T-helper 1 cell treated with Interleukin-12 subunit alpha and Interleukin-12 subunit beta and Interleukin-4 antibody, amounts not matched to agents 30 μg/mL and 1 μg/mL, for 36 hours (primary cell): ENCODE results near the gene MPPE1.
"Not testable (repeated sequence)": the region's sequence is repeated elsewhere in the genome, so short reads cannot be mapped to it uniquely, and the experiment has no call there.

ENCODE experiments used
- H3K27ac Mint-ChIP-seq: one replicate; pipeline ENCODE4 v1.8.0; 2021; ENCODE audit warnings: mild to moderate bottlenecking, mixed read lengths
- H3K27me3 Mint-ChIP-seq: one replicate; pipeline ENCODE4 v1.8.0; 2021; ENCODE audit warnings: low read depth, mixed read lengths
- H3K36me3 Mint-ChIP-seq: one replicate; pipeline ENCODE4 v1.8.0; 2021; ENCODE audit warnings: low read depth, mixed read lengths
- H3K4me1 Mint-ChIP-seq: one replicate; pipeline ENCODE4 v1.8.0; 2021; ENCODE audit warnings: low read depth, mixed read lengths
- H3K4me3 Mint-ChIP-seq: one replicate; pipeline ENCODE4 v1.8.0; 2021; ENCODE audit warnings: mild to moderate bottlenecking, moderate library complexity, mixed read lengths
- H3K9me3 Mint-ChIP-seq: one replicate; pipeline ENCODE4 v1.8.0; 2021; ENCODE audit warnings: mixed read lengths

The MPPE1 gene

DNA sequence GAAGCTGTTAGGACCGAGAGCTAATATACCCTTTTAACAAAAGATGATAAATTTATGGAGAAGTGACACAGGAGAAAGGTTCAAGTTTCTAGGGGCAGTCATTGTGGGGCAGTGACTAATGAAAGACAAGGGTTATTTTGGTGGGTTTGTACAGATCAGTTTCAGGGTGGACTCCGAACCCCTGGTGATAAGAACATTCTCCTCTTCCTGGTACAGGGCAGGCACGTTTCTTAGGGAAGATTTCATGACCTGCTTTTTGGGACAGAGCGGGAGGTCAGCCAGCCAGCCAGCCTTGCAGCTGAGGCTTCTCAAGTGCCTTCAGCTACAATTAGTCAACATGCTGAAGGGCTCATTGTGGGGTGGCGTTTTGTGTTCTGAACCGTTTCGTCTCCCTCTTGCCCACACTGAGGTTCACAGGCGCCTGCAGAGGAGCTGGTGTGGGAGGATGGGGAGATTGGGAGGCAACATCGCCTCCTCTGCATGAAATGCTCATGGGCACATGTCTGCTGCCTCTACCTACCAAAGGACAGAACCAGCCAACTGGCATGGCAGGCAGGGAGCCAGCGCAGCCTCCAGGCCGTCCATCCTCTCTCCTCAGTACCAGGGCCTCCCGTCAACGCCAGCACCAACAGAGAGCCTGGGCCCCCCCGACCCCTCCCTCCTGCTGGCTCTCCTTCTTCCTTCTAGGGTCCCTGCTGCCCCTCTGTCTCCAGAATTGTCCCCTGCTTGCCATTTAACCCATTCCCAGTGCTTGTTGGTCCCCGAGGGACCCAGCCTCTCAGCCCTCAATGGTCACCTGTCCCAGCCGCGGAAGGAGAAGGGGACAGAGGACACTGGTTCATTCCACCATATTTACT, 47.3 kb downstream of the MPPE1 start:
- Mint-ChIP-seq H3K27me3 (no peaks in the 10 kb centered on the region), H3K27ac (peak overlapping the region; percentile 3), H3K36me3 (no peaks in the 10 kb centered on the region), H3K4me1 (no peaks in the 10 kb centered on the region), H3K9me3 (no peaks in the 10 kb centered on the region), H3K4me3 (no peak overlapping the region)

GRCh38 chr18:11859903-11860407, 48.2 kb downstream of the MPPE1 start:
- Mint-ChIP-seq H3K4me1 (no peaks in the 10 kb centered on the region), H3K4me3 (no peak overlapping the region), H3K36me3 (no peaks in the 10 kb centered on the region), H3K9me3 (no peaks in the 10 kb centered on the region), H3K27ac (no peak overlapping the region), H3K27me3 (no peaks in the 10 kb centered on the region)

GRCh38 chr18:11859282-11859830, 48.8 kb downstream of the MPPE1 start:
- H3K36me3 Mint-ChIP-seq, result no peaks in the 10 kb centered on the region
- no peaks in the 10 kb centered on the region for H3K9me3 Mint-ChIP-seq
- H3K4me1 Mint-ChIP-seq, result peaks cover 2% of the 10 kb centered on the region
- no peaks in the 10 kb centered on the region for H3K27me3 Mint-ChIP-seq
- H3K4me3 Mint-ChIP-seq, result no peak overlapping the region
- H3K27ac Mint-ChIP-seq, result no peak overlapping the region

DNA sequence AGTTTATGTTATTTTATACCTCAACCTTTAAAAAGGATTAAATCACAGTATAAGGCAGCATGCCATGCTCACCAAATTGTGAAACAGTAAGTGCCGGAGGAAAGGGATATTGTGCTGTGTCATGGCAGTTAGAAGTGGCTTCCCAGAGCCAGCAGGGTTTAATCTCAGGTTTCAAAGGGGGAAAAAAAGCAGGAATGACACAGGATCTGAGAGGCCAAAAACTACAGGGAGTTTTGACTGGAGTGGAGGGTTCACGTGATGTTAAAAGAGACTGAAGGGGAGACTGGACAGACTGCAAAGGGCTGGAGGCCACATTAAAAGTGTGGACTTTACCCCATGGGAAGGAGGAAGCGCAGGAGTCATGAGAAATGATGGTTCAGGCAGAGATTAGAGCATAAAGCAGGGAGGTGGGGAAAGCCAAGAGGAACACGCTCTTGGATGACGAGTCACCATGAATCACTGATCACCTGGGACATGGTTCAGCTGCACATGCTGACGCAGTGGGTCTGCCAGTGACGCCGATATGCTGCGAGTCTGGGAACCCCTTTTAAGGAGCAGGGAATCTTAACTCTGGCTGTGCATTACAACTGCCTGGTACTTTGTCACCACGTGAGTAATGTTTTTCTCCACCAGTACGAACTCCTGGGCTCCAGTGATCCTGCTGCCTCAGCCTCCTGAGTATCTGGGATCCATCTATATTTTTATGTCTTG, 50.8 kb downstream of the MPPE1 start:
- H3K36me3 Mint-ChIP-seq, result no peaks in the 10 kb centered on the region
- no peak overlapping the region for H3K27ac Mint-ChIP-seq
- peaks cover 6% of the 10 kb centered on the region for H3K4me1 Mint-ChIP-seq

DNA sequence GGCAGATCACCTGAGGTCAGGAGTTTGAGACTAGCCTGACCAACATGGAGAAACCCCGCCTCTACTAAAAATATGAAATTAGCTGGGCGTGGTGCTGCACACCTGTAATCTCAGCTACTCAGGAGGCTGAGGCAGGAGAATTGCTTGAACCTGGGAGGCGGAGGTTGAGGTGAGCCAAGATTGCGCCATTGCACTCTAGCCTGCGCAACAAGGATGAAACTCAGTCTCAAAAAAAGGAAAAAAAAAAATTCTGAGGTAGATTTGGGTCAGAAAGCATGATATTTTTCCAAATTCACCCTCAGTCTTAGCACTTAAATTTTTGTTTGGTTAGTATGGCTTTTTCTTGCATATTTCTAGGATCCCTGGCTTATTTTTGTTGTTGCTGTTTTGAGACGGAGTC, 53.6 kb downstream of the MPPE1 start:
- not testable (repeated sequence) for H3K27me3 Mint-ChIP-seq, H3K27ac Mint-ChIP-seq, H3K9me3 Mint-ChIP-seq, H3K36me3 Mint-ChIP-seq, H3K4me3 Mint-ChIP-seq
- peaks cover 24% of the 10 kb centered on the region for H3K4me1 Mint-ChIP-seq

More for the DNA sequence above, 50.8 kb downstream of the MPPE1 start:
- no peak overlapping the region for H3K4me3 Mint-ChIP-seq
- no peaks in the 10 kb centered on the region for H3K9me3 Mint-ChIP-seq
- no peaks in the 10 kb centered on the region for H3K27me3 Mint-ChIP-seq

DNA sequence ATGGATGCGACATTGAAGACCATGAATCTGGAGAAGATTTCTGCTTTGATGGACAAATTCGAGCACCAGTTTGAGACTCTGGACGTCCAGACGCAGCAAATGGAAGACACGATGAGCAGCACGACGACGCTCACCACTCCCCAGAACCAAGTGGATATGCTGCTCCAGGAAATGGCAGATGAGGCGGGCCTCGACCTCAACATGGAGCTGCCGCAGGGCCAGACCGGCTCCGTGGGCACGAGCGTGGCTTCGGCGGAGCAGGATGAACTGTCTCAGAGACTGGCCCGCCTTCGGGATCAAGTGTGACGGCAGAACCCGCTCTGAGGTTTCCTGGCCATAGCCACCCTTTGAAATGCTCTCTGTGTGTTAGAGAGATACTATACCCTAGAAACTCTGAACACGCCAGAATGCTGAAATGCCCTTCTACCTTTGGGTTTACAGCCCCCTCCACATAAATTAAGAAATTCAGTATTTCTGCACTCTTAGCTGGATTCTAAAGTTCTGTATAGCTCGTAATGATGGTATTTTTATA, 56.2 kb downstream of the MPPE1 start:
- Mint-ChIP-seq H3K4me1 (peaks cover 25% of the 10 kb centered on the region), H3K27ac (peak overlapping the region; percentile 100), H3K36me3 (peaks cover 3% of the 10 kb centered on the region), H3K4me3 (peak overlapping the region; percentile 100), H3K9me3 (no peaks in the 10 kb centered on the region), H3K27me3 (no peaks in the 10 kb centered on the region)

GRCh38 chr18:11851146-11851805, 56.8 kb downstream of the MPPE1 start, which contains the start of gene CHMP1B:
Gene CHMP1B (plus strand): TSS chr18:11851413. CDS start chr18:11851512, 99 bp downstream.
- Mint-ChIP-seq H3K4me3 (peak within 1 kb of the TSS; percentile 100), H3K9me3 (no peaks in the 10 kb centered on the region), H3K27ac (peak within 1 kb of the TSS; percentile 100), H3K27me3 (no peaks in the 10 kb centered on the region), H3K4me1 (peaks cover 25% of the 10 kb centered on the region), H3K36me3 (peaks cover 3% of the 10 kb centered on the region)

DNA sequence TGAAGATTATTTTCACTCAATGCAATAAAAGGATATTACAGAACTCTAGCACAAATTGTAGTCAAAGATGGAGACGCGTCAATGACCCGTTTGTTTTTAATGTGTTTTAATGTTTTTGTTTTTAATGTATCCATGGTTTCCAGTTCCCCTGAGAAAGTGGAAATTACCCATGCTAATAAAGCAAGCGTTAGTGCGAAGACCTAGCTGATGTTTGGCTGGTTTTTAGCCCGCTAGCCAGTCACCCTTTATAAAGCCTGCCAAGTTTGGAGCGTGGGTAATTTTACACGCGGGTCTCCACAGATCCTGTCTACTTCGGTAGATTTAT, 57.3 kb downstream of the MPPE1 start:
- H3K36me3 Mint-ChIP-seq, result peaks cover 3% of the 10 kb centered on the region

DNA sequence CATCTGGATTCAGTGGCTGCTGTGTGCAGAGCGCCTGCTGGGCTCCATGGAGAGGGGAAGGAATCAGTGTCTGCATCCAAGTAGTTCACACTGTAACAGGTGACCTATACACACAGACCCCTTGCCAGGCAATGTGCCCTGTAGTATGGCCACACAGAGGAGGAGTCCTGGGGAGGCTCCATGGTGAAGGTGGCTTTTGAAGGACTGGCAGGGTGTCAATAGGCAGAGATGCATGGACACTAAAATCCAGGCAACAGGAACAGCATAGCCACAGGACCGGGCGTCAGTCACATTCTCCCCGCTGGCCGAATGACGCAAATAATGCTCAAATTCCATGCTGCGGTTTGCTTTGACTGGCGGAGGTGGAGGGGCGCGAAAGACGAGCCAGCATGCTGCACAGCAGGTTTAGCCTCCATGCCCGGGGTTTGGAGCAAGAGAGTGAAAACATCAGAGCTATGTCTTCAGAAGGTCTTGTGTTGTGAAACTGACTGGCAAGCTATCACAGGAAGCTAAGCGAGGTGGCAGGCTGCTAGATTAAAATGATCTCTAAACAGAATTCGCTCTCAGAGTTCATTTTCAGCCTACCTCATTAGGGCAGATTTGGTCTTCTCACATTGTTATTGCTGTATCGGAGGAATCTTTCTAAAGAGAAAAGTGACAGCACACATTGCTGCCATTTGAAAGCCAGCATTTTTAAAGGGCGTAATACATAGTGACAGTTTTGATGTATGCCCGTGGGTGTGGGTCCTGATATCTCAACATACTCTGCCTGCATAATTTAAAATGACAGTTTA, 58.1 kb downstream of the MPPE1 start:
- peak overlapping the region; percentile 100 for H3K4me3 Mint-ChIP-seq
- peak overlapping the region; percentile 100 for H3K27ac Mint-ChIP-seq
- H3K36me3 Mint-ChIP-seq, result peaks cover 3% of the 10 kb centered on the region
- H3K27me3 Mint-ChIP-seq, result peaks cover 5% of the 10 kb centered on the region
- H3K4me1 Mint-ChIP-seq, result peaks cover 25% of the 10 kb centered on the region
- no peaks in the 10 kb centered on the region for H3K9me3 Mint-ChIP-seq

More for the DNA sequence above, 57.3 kb downstream of the MPPE1 start:
- H3K27ac Mint-ChIP-seq, result peak overlapping the region; percentile 100
- peaks cover 25% of the 10 kb centered on the region for H3K4me1 Mint-ChIP-seq
- peak overlapping the region; percentile 100 for H3K4me3 Mint-ChIP-seq
- H3K27me3 Mint-ChIP-seq, result no peaks in the 10 kb centered on the region
- H3K9me3 Mint-ChIP-seq, result no peaks in the 10 kb centered on the region

DNA sequence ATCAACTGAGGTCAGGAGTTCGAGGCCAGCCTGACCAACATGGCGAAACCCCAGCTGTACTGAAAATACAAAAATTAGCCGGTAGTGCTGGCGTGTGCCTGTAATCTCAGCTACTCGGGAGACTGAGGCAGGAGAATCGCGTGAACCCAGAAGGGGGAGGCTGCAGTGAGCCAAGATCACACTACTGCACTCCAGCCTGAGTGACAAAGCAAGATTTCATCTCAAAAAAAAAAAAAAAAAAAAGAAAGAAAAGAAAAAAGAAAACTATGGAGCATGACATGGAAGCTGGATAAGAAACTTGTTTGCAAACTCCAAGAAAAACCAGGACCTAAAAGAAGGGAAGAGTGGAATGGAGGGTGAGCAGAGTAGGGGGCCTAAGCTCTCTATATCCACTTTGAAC, 58.8 kb downstream of the MPPE1 start:
- peaks cover 5% of the 10 kb centered on the region for H3K27me3 Mint-ChIP-seq
- peak overlapping the region; percentile 33 for H3K4me3 Mint-ChIP-seq
- H3K36me3 Mint-ChIP-seq, result peaks cover 3% of the 10 kb centered on the region
- H3K4me1 Mint-ChIP-seq, result peaks cover 23% of the 10 kb centered on the region
- H3K27ac Mint-ChIP-seq, result no peak overlapping the region
- H3K9me3 Mint-ChIP-seq, result no peaks in the 10 kb centered on the region

GRCh38 chr18:11847811-11848210, 60.3 kb downstream of the MPPE1 start:
- Mint-ChIP-seq H3K27me3 (peaks cover 5% of the 10 kb centered on the region), H3K27ac (no peak overlapping the region), H3K36me3 (peaks cover 3% of the 10 kb centered on the region), H3K9me3 (no peaks in the 10 kb centered on the region), H3K4me3 (no peak overlapping the region), H3K4me1 (peaks cover 22% of the 10 kb centered on the region)

- Mint-ChIP-seq H3K4me1 (peaks cover 12% of the 10 kb centered on the region), H3K4me3 (no peak overlapping the region), H3K27me3 (peaks cover 5% of the 10 kb centered on the region), H3K36me3 (no peaks in the 10 kb centered on the region), H3K9me3 (no peaks in the 10 kb centered on the region), H3K27ac (no peak overlapping the region)
Observed at GRCh38 chr18:11845654-11846053, 62.5 kb downstream of the MPPE1 start.

DNA sequence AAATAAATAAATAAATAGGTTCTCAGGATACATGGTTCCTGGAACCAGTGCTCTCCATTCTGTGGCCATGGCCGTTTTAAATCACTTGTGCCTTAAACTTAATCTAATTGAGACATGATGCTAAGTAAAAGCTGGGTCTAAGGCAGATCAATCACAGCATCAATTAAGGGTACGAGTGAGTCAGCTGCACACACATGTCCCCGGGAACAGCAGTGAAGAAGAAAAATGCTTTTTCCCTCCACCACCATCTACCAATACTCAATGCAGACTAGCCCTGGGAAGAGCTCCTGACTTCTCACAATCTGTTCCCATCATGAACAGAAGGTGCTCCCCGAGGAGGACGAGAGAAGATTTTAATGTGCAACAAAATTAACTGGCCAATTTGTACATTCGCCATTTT, 63.7 kb downstream of the MPPE1 start:
- Mint-ChIP-seq H3K9me3 (no peaks in the 10 kb centered on the region), H3K4me1 (peaks cover 1% of the 10 kb centered on the region), H3K27ac (no peak overlapping the region), H3K27me3 (peaks cover 5% of the 10 kb centered on the region), H3K4me3 (no peak overlapping the region), H3K36me3 (no peaks in the 10 kb centered on the region)
